Duodenal mucosa (tissue), 2 donors: ENCODE results near the gene ANKRD33B.
"Not testable (repeated sequence)": the region's sequence is repeated elsewhere in the genome, so short reads cannot be mapped to it uniquely, and the experiment has no call there.

Experiments
- H3K27ac ChIP-seq: one replicate; pipeline ENCODE4 v1.7.0; 2013; ENCODE audit warnings: low read depth, low read length
- H3K27me3 ChIP-seq, 2 donors: one replicate each; pipeline ENCODE4 v1.7.0; 2013; ENCODE audit warnings: low read length in 2 of 2, control low read depth in 1 of 2; ENCODE audit not compliant: insufficient read depth in 2 of 2, control insufficient read depth in 1 of 2
- H3K36me3 ChIP-seq, 2 donors: one replicate each; pipeline ENCODE4 v1.7.0; 2013; ENCODE audit warnings: low read length in 2 of 2, control low read depth in 1 of 2; ENCODE audit not compliant: insufficient read depth in 2 of 2, control insufficient read depth in 1 of 2
- H3K4me1 ChIP-seq, 2 donors: one replicate each; pipeline ENCODE4 v1.7.0; 2013; ENCODE audit warnings: low read length in 2 of 2, control low read depth in 1 of 2; ENCODE audit not compliant: insufficient read depth in 2 of 2, control insufficient read depth in 1 of 2
- H3K4me3 ChIP-seq, 2 donors: one replicate each; pipeline ENCODE4 v1.7.0; 2013; ENCODE audit warnings: low read length in 2 of 2, low read depth in 1 of 2
- H3K9ac ChIP-seq, 2 donors: one replicate each; pipeline ENCODE4 v1.7.0; 2013; ENCODE audit warnings: low read length in 2 of 2, low read depth in 1 of 2
- H3K9me3 ChIP-seq, 2 donors: one replicate each; pipeline ENCODE4 v1.7.0; 2013; ENCODE audit warnings: low read length in 2 of 2, control low read depth in 1 of 2; ENCODE audit not compliant: control insufficient read depth in 1 of 2

Gene ANKRD33B

GRCh38 chr5:10626473-10627013 lies 62.7 kb downstream of the ANKRD33B start:
- H3K4me1 ChIP-seq, result peaks cover 16 to 20% of the 10 kb centered on the region in 2 donors
- H3K4me3 ChIP-seq, result no peak overlapping the region
- no peaks in the 10 kb centered on the region for H3K27me3 ChIP-seq
- H3K9ac ChIP-seq, result no peak overlapping the region
- no peak overlapping the region for H3K27ac ChIP-seq
- H3K9me3 ChIP-seq, result no peaks in the 10 kb centered on the region
- no peaks in the 10 kb centered on the region for H3K36me3 ChIP-seq

GRCh38 chr5:10627160-10627701 lies 63.4 kb downstream of the ANKRD33B start:
- peaks cover 14 to 20% of the 10 kb centered on the region in 2 donors for H3K4me1 ChIP-seq
- no peaks in the 10 kb centered on the region for H3K36me3 ChIP-seq
- no peaks in the 10 kb centered on the region for H3K27me3 ChIP-seq
- peak overlapping the region; percentile 44 to 46 for H3K4me3 ChIP-seq
- no peak overlapping the region for H3K27ac ChIP-seq
- H3K9ac ChIP-seq, result peak overlapping the region in 1 of 2 donors; percentile 36
- no peaks in the 10 kb centered on the region for H3K9me3 ChIP-seq

- H3K9ac ChIP-seq, result no peak overlapping the region
Observed at GRCh38 chr5:10628601-10629000, 64.7 kb downstream of the ANKRD33B start.

GRCh38 chr5:10629682-10630081 lies 65.8 kb downstream of the ANKRD33B start:
- H3K9ac ChIP-seq, result no peak overlapping the region
- H3K36me3 ChIP-seq, result no peaks in the 10 kb centered on the region
- peaks cover 14 to 18% of the 10 kb centered on the region in 2 donors for H3K4me1 ChIP-seq
- no peak overlapping the region for H3K27ac ChIP-seq
- no peaks in the 10 kb centered on the region for H3K27me3 ChIP-seq
- H3K4me3 ChIP-seq, result no peak overlapping the region
- H3K9me3 ChIP-seq, result no peaks in the 10 kb centered on the region

More at GRCh38 chr5:10628601-10629000, 64.7 kb downstream of the ANKRD33B start:
- no peaks in the 10 kb centered on the region for H3K9me3 ChIP-seq
- no peaks in the 10 kb centered on the region for H3K36me3 ChIP-seq
- no peaks in the 10 kb centered on the region for H3K27me3 ChIP-seq
- no peak overlapping the region for H3K27ac ChIP-seq
- no peak overlapping the region for H3K4me3 ChIP-seq
- H3K4me1 ChIP-seq, result peaks cover 9 to 19% of the 10 kb centered on the region in 2 donors

GRCh38 chr5:10630126-10630525 lies 66.3 kb downstream of the ANKRD33B start:
- Histone ChIP-seq H3K27ac (no peak overlapping the region), H3K9me3 (no peaks in the 10 kb centered on the region), H3K4me3 (no peak overlapping the region), H3K4me1 (peaks cover 14 to 18% of the 10 kb centered on the region in 2 donors), H3K9ac (no peak overlapping the region), H3K36me3 (no peaks in the 10 kb centered on the region), H3K27me3 (no peaks in the 10 kb centered on the region)

- not testable (repeated sequence) for H3K9me3 ChIP-seq, H3K4me3 ChIP-seq, H3K9ac ChIP-seq, H3K27ac ChIP-seq, H3K27me3 ChIP-seq, H3K36me3 ChIP-seq
- H3K4me1 ChIP-seq, result peaks cover 14 to 18% of the 10 kb centered on the region in 2 donors
Observed at GRCh38 chr5:10630744-10631143, 66.9 kb downstream of the ANKRD33B start.

- Histone ChIP-seq H3K4me3 (peak overlapping the region; percentile 17 to 23), H3K9me3 (no peaks in the 10 kb centered on the region), H3K27ac (no peak overlapping the region), H3K4me1 (peaks cover 14 to 17% of the 10 kb centered on the region in 2 donors), H3K27me3 (no peaks in the 10 kb centered on the region), H3K36me3 (no peaks in the 10 kb centered on the region), H3K9ac (no peak overlapping the region)
Observed at GRCh38 chr5:10631316-10631996, 67.6 kb downstream of the ANKRD33B start.

- H3K27ac ChIP-seq, result no peak overlapping the region
- H3K9me3 ChIP-seq, result no peaks in the 10 kb centered on the region
- H3K27me3 ChIP-seq, result no peaks in the 10 kb centered on the region
- H3K9ac ChIP-seq, result no peak overlapping the region
- peak overlapping the region; percentile 17 to 23 for H3K4me3 ChIP-seq
- no peaks in the 10 kb centered on the region for H3K36me3 ChIP-seq
- peaks cover 11% of the 10 kb centered on the region in 2 donors for H3K4me1 ChIP-seq
Observed at GRCh38 chr5:10632110-10632761, 68.4 kb downstream of the ANKRD33B start.

- Histone ChIP-seq H3K27ac (no peak overlapping the region), H3K36me3 (no peaks in the 10 kb centered on the region), H3K27me3 (no peaks in the 10 kb centered on the region), H3K4me1 (peaks cover 5% of the 10 kb centered on the region in 2 donors), H3K9ac (no peak overlapping the region), H3K9me3 (peaks cover 0 to under 1% of the 10 kb centered on the region in 2 donors), H3K4me3 (no peak overlapping the region)
Observed at GRCh38 chr5:10633271-10634049, 69.6 kb downstream of the ANKRD33B start.
